K562 (cell line): ENCODE measurements around the gene IL1RAPL2. TPM values are rescaled to one million over a fixed set of nuclear protein-coding genes. Genes with fewer than 3 reads are reported as not detected.

Source experiments
- ATAC-seq: fragments of 200-7000 bp; cut with Tn5 transposase; 3 replicates; pipeline ENCODE4 v1.9.1; 2020; ENCODE audit warnings: moderate library complexity
- BruUV-seq: library from RNA; stranded (reverse); fragments of 400-500 nt; replicated peaks from 2 replicates; lab custom pipeline; 2021; lab: Mats Ljungman, UMichigan
- CTCF ChIA-PET: fragments of 300-600 bp; formaldehyde crosslinking; extraction: SDS; loops from one replicate; lab custom pipeline; 2021; ENCODE audit warnings: low intra/inter-chr PET ratio; lab: Yijun Ruan, JAX
- POLR2A ChIA-PET: fragments of 300-600, 350-650 bp; sonication (Branson Sonifier 250); formaldehyde crosslinking; extraction: SDS; loops from one replicate; lab custom pipeline; 2021; ENCODE audit warnings: antibody characterized with exemption, inconsistent platforms; lab: Yijun Ruan, JAX
- DNase-seq, 4 experiments: peaks; one replicate each; pipeline versions ENCODE4 v3.0.0 to v3.0.0-alpha.2; 2011 to 2018; ENCODE audit warnings: low spot score in 3 of 4, mixed read lengths in 3 of 4; ENCODE audit errors: extremely low read depth in 1 of 4
- FAIRE-seq: peaks from 2 replicates; lab custom pipeline; 2011; peaks lifted over from hg19 to GRCh38; lab: Jason Lieb, UNC
- H2AFZ ChIP-seq: 2 replicates; pipeline ENCODE4 v1.6.0; 2011; ENCODE audit warnings: low read depth, low read length, control low read depth, inconsistent platforms
- H3K27ac ChIP-seq: fragments of 200-600 bp; 3 replicates; pipeline ENCODE4 v1.8.0; 2011; ENCODE audit warnings: low read depth, mild to moderate bottlenecking, control low read depth, inconsistent platforms, low read length, moderate library complexity, mixed read lengths; ENCODE audit errors: extremely low read depth
- H3K27me3 ChIP-seq, 2 experiments: fragments of 300-600 bp in 1 of 2; 2 replicates in 1 of 2; 3 replicates in 1 of 2; pipeline versions ENCODE4 v1.6.0 to v1.8.0; 2011; ENCODE audit warnings: inconsistent platforms in 2 of 2, low read length in 2 of 2, mild to moderate bottlenecking in 1 of 2, mixed read lengths in 1 of 2, moderate library complexity in 1 of 2; ENCODE audit not compliant: control insufficient read depth in 2 of 2, insufficient read depth in 2 of 2
- H3K36me3 ChIP-seq: fragments of 300-600 bp; 3 replicates; pipeline ENCODE4 v1.8.0; 2011; ENCODE audit warnings: mild to moderate bottlenecking, low read length, inconsistent platforms; ENCODE audit not compliant: control insufficient read depth, insufficient read depth
- H3K4me1 ChIP-seq, 2 experiments: fragments of 200-600 bp in 1 of 2; replicated peaks in 1 of 2; 2 replicates in 1 of 2; 3 replicates in 1 of 2; pipeline versions ENCODE4 v1.5.1 to v1.8.0; 2011; ENCODE audit warnings: inconsistent platforms in 2 of 2, low read length in 2 of 2, mild to moderate bottlenecking in 1 of 2, mixed read lengths in 1 of 2, moderate library complexity in 1 of 2; ENCODE audit not compliant: control insufficient read depth in 2 of 2, insufficient read depth in 2 of 2
- H3K4me2 ChIP-seq: 2 replicates; pipeline ENCODE4 v1.6.1; 2011; ENCODE audit warnings: low read length, control low read depth, inconsistent platforms, mixed read lengths; ENCODE audit not compliant: insufficient read depth
- H3K4me3 ChIP-seq: fragments of 200-600 bp; sonication (generic), shearing (Covaris generic); 2 replicates; pipeline ENCODE4 v1.5.1; 2016; ENCODE audit warnings: control low read depth, inconsistent platforms
- H3K79me2 ChIP-seq: fragments of 200-600 bp; 3 replicates; pipeline ENCODE4 v1.8.0; 2011; ENCODE audit warnings: low read length, inconsistent platforms; ENCODE audit not compliant: control insufficient read depth, insufficient read depth
- H3K9ac ChIP-seq, 2 experiments: 2 replicates each; pipeline versions ENCODE4 v1.6.0 to v1.6.1; 2011; ENCODE audit warnings: low read depth in 2 of 2, low read length in 2 of 2, control low read depth in 1 of 2, inconsistent platforms in 1 of 2, mild to moderate bottlenecking in 1 of 2, mixed read lengths in 1 of 2; ENCODE audit not compliant: insufficient read depth in 1 of 2
- H3K9me1 ChIP-seq: one replicate; pipeline ENCODE4 v1.6.0; 2011; ENCODE audit warnings: inconsistent platforms, mild to moderate bottlenecking, low read length, moderate library complexity; ENCODE audit not compliant: control insufficient read depth, insufficient read depth
- H3K9me3 ChIP-seq: replicated peaks from 2 replicates; pipeline ENCODE4 v1.5.1; 2011; ENCODE audit warnings: low read depth, low read length, inconsistent platforms; ENCODE audit not compliant: control insufficient read depth, insufficient read depth
- H4K20me1 ChIP-seq: replicated peaks from 2 replicates; pipeline ENCODE4 v1.6.1; 2011; ENCODE audit warnings: low read length, inconsistent platforms, mixed read lengths; ENCODE audit not compliant: control insufficient read depth, insufficient read depth
- ATF1 ChIP-seq, 2 experiments: fragments of 450-650 bp in 1 of 2; IDR thresholded peaks; 2 replicates each; pipeline ENCODE4 v1.6.1; 2016; ENCODE audit warnings: missing compliant biosample characterization in 1 of 2, missing genetic modification characterization in 1 of 2
- LARP7 ChIP-seq: fragments of 450-650 bp; IDR thresholded peaks from 2 replicates; pipeline ENCODE4 v1.6.1; 2016
- NCOA6 ChIP-seq: fragments of 450-650 bp; IDR thresholded peaks from 2 replicates; pipeline ENCODE4 v1.6.1; 2017; ENCODE audit warnings: mild to moderate bottlenecking
- WGBS: fragments of 100-300 bp; shearing (Covaris generic); methylation state at CpG from one replicate; pipeline ENCODE4 v1.1.6; 2016; ENCODE audit warnings: low coverage, mixed read lengths; ENCODE audit not compliant: insufficient coverage; ENCODE audit errors: missing lambda C conversion rate; 5-methylcytosine and 5-hydroxymethylcytosine counted together
- in situ Hi-C: fragments of 300-500 bp; cut with MboI; formaldehyde crosslinking; loops from 4 replicates; pipeline ENCODE4 v1.15.0; 2018; ENCODE audit warnings: inconsistent platforms, mixed read lengths
- intact Hi-C: fragments of 100-400 bp; cut with micrococcal nuclease; formaldehyde crosslinking; loops from 2 replicates; pipeline ENCODE4 v1.14.2; 2022
- polyA plus RNA-seq, 8 experiments: library from polyadenylated mRNA; depleted of rRNA in 4 of 8; stranded (reverse) in 5 of 8; unstranded in 3 of 8; fragments of >200 nt; fragmentation: Nextera tagmentation in 2 of 8; fragmentation: Illumina TruSeq in 1 of 8; extraction: Ambion mirVana in 2 of 8; extraction: Trizol in 1 of 8; gene quantifications; 2 replicates each; pipeline versions ENCODE4 v1.2.1 to v1.2.3, GENCODE V29; 2011 to 2014; ENCODE audit warnings: inconsistent platforms in 1 of 8, missing spikeins in 1 of 8
- total RNA-seq, 7 experiments: library from RNA; depleted of rRNA in 6 of 7; stranded (reverse); fragments of >200 nt in 6 of 7; fragmentation: Illumina TruSeq in 2 of 7; extraction: Trizol in 2 of 7; gene quantifications; 2 replicates each; pipeline versions ENCODE4 v1.2.1 to v1.2.3, GENCODE V29; 2011 to 2021; ENCODE audit warnings: low replicate concordance in 1 of 7
- TF ChIP-seq, protein P1 (sequence below): fragments of 150-350 bp; IDR thresholded peaks from 2 replicates; pipeline ENCODE4 v1.6.1; 2014; ENCODE audit warnings: low read depth, mild to moderate bottlenecking, low read length, borderline replicate concordance
- TF ChIP-seq, protein P2 (sequence below): fragments of 250-450 bp; sonication (Bioruptor Pico); IDR thresholded peaks from 2 replicates; pipeline ENCODE4 v1.8.0; 2021; ENCODE audit warnings: mild to moderate bottlenecking, moderate library complexity
- TF ChIP-seq, protein P3 (sequence below): IDR thresholded peaks from 3 replicates; pipeline ENCODE4 v1.6.1; 2011; ENCODE audit warnings: borderline replicate concordance, mild to moderate bottlenecking; ENCODE audit not compliant: insufficient read length, insufficient read depth
- TF ChIP-seq, protein P4 (sequence below): sonication (generic); formaldehyde crosslinking; IDR thresholded peaks from 2 replicates; pipeline ENCODE4 v1.8.0; 2023; ENCODE audit warnings: missing genetic modification reagents, mild to moderate bottlenecking, borderline replicate concordance

IL1RAPL2 gene
- total and polyA plus RNA-seq, 9 of the 15 experiments (the other 6 are each of a cell fraction or from before 2014, with no cell fraction given): not detected

DNA sequence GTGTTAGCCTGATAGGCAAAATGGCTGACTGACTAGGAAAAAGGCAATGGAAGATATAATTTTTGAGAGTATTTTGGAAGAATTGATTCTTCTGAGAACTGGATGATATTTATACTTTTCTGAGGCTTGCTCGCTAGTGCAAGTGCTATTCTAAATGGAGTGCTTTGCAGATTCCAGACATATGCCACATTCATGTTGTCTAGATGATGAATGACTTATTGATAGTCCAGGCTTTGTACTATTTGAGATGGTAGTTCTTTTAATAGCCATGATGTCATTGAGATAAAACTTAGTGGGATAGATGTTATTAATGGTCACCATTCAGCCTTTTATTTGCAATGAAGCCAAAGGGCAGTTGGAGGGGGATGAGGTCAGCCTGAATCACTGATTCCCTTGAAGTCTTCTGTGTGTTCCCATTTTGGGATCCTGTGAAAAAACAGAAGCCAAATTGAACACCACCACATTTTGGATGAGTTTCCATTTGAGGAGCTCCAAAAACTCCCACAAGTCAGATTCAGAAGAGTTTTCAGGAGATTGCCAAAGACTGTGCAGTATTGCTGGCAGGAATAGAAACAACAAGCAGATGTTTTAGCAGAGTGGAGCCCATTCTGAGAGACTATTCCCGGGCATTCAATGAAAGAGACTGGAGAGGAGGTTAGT, 184.1 kb downstream of the IL1RAPL2 start:
- no peaks in the 10 kb centered on the region for H3K79me2 ChIP-seq
- H2AFZ ChIP-seq: no peak overlapping the region
- FAIRE-seq (no peak), ATAC-seq (no peak), DNase-seq (no peak)
- 6% methylated on average over 2 of the region's 2 CpGs for WGBS
- H3K27ac ChIP-seq: no peak overlapping the region
- H3K9me3 ChIP-seq: no peaks in the 10 kb centered on the region
- H3K4me1 ChIP-seq: no peaks in the 10 kb centered on the region
- CTCF ChIA-PET: no interaction called here
- no peaks in the 10 kb centered on the region for H3K27me3 ChIP-seq
- H3K9me1 ChIP-seq: no peaks in the 10 kb centered on the region
- POLR2A ChIA-PET: no interaction called here
- H4K20me1 ChIP-seq: no peaks in the 10 kb centered on the region
- H3K9ac ChIP-seq: no peak overlapping the region
- no peak overlapping the region for H3K4me3 ChIP-seq
- in situ Hi-C loops: no loop called here
- H3K4me2 ChIP-seq: no peak overlapping the region
- H3K36me3 ChIP-seq: no peaks in the 10 kb centered on the region
- intact Hi-C loops: no loop called here
- no TSS peak for BruUV-seq
- TF ChIP-seq, protein P1, sequence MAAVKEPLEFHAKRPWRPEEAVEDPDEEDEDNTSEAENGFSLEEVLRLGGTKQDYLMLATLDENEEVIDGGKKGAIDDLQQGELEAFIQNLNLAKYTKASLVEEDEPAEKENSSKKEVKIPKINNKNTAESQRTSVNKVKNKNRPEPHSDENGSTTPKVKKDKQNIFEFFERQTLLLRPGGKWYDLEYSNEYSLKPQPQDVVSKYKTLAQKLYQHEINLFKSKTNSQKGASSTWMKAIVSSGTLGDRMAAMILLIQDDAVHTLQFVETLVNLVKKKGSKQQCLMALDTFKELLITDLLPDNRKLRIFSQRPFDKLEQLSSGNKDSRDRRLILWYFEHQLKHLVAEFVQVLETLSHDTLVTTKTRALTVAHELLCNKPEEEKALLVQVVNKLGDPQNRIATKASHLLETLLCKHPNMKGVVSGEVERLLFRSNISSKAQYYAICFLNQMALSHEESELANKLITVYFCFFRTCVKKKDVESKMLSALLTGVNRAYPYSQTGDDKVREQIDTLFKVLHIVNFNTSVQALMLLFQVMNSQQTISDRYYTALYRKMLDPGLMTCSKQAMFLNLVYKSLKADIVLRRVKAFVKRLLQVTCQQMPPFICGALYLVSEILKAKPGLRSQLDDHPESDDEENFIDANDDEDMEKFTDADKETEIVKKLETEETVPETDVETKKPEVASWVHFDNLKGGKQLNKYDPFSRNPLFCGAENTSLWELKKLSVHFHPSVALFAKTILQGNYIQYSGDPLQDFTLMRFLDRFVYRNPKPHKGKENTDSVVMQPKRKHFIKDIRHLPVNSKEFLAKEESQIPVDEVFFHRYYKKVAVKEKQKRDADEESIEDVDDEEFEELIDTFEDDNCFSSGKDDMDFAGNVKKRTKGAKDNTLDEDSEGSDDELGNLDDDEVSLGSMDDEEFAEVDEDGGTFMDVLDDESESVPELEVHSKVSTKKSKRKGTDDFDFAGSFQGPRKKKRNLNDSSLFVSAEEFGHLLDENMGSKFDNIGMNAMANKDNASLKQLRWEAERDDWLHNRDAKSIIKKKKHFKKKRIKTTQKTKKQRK: no peak
- TF ChIP-seq, protein P2, sequence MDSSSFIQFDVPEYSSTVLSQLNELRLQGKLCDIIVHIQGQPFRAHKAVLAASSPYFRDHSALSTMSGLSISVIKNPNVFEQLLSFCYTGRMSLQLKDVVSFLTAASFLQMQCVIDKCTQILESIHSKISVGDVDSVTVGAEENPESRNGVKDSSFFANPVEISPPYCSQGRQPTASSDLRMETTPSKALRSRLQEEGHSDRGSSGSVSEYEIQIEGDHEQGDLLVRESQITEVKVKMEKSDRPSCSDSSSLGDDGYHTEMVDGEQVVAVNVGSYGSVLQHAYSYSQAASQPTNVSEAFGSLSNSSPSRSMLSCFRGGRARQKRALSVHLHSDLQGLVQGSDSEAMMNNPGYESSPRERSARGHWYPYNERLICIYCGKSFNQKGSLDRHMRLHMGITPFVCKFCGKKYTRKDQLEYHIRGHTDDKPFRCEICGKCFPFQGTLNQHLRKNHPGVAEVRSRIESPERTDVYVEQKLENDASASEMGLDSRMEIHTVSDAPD (CRISPR knock-in tag): no peak
- TF ChIP-seq LARP7: no peak
- TF ChIP-seq NCOA6: no peak
- TF ChIP-seq, protein P3, sequence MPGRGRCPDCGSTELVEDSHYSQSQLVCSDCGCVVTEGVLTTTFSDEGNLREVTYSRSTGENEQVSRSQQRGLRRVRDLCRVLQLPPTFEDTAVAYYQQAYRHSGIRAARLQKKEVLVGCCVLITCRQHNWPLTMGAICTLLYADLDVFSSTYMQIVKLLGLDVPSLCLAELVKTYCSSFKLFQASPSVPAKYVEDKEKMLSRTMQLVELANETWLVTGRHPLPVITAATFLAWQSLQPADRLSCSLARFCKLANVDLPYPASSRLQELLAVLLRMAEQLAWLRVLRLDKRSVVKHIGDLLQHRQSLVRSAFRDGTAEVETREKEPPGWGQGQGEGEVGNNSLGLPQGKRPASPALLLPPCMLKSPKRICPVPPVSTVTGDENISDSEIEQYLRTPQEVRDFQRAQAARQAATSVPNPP: no peak
- TF ChIP-seq ATF1 (CRISPR knock-in tag; IDR thresholded peaks at IDR 0.05): no peak
- no peak for TF ChIP-seq ATF1 (tag; IDR thresholded peaks at IDR 0.05)
- TF ChIP-seq, protein P4, sequence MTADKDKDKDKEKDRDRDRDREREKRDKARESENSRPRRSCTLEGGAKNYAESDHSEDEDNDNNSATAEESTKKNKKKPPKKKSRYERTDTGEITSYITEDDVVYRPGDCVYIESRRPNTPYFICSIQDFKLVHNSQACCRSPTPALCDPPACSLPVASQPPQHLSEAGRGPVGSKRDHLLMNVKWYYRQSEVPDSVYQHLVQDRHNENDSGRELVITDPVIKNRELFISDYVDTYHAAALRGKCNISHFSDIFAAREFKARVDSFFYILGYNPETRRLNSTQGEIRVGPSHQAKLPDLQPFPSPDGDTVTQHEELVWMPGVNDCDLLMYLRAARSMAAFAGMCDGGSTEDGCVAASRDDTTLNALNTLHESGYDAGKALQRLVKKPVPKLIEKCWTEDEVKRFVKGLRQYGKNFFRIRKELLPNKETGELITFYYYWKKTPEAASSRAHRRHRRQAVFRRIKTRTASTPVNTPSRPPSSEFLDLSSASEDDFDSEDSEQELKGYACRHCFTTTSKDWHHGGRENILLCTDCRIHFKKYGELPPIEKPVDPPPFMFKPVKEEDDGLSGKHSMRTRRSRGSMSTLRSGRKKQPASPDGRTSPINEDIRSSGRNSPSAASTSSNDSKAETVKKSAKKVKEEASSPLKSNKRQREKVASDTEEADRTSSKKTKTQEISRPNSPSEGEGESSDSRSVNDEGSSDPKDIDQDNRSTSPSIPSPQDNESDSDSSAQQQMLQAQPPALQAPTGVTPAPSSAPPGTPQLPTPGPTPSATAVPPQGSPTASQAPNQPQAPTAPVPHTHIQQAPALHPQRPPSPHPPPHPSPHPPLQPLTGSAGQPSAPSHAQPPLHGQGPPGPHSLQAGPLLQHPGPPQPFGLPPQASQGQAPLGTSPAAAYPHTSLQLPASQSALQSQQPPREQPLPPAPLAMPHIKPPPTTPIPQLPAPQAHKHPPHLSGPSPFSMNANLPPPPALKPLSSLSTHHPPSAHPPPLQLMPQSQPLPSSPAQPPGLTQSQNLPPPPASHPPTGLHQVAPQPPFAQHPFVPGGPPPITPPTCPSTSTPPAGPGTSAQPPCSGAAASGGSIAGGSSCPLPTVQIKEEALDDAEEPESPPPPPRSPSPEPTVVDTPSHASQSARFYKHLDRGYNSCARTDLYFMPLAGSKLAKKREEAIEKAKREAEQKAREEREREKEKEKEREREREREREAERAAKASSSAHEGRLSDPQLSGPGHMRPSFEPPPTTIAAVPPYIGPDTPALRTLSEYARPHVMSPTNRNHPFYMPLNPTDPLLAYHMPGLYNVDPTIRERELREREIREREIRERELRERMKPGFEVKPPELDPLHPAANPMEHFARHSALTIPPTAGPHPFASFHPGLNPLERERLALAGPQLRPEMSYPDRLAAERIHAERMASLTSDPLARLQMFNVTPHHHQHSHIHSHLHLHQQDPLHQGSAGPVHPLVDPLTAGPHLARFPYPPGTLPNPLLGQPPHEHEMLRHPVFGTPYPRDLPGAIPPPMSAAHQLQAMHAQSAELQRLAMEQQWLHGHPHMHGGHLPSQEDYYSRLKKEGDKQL (CRISPR knock-in tag): no peak
